GM23338 (cell line): ENCODE measurements around the gene RAC2. TPM values are rescaled to one million over a fixed set of nuclear protein-coding genes. Genes with fewer than 3 reads are reported as not detected.

Experiments
- ATAC-seq: fragments of 200-7000 bp; cut with Tn5 transposase; 3 replicates; pipeline ENCODE4 v1.9.1; 2020
- DNase-seq: peaks from one replicate; pipeline ENCODE4 v3.0.0-alpha.2; 2015; ENCODE audit warnings: low spot score
- H2AFZ ChIP-seq: fragments of 200-600 bp; sonication (generic); 2 replicates; pipeline ENCODE4 v1.8.0; 2016; ENCODE audit warnings: antibody characterized with exemption, mild to moderate bottlenecking, moderate library complexity
- H3F3A ChIP-seq: fragments of 200-600 bp; sonication (generic); replicated peaks from 2 replicates; pipeline ENCODE4 v1.8.0; 2017; ENCODE audit warnings: antibody characterized with exemption, mixed run types, low read depth
- H3K27ac ChIP-seq: fragments of 200-600 bp; sonication (generic); 2 replicates; pipeline ENCODE4 v1.6.1; 2016; ENCODE audit warnings: low read depth
- H3K27me3 ChIP-seq: fragments of 200-600 bp; sonication (generic); 2 replicates; pipeline ENCODE4 v1.8.0; 2016; ENCODE audit warnings: mild to moderate bottlenecking, mixed run types, moderate library complexity; ENCODE audit not compliant: insufficient read depth
- H3K36me3 ChIP-seq: fragments of 200-600 bp; sonication (generic); 2 replicates; pipeline ENCODE4 v1.8.0; 2016; ENCODE audit warnings: mild to moderate bottlenecking; ENCODE audit not compliant: insufficient read depth
- H3K4me1 ChIP-seq: fragments of 200-600 bp; sonication (generic); 2 replicates; pipeline ENCODE4 v1.8.0; 2016; ENCODE audit warnings: mild to moderate bottlenecking, moderate library complexity; ENCODE audit not compliant: insufficient read depth
- H3K4me2 ChIP-seq: fragments of 200-600 bp; sonication (generic); 2 replicates; pipeline ENCODE4 v1.7.1; 2017; ENCODE audit warnings: mixed run types
- H3K4me3 ChIP-seq: fragments of 200-600 bp; sonication (generic); 2 replicates; pipeline ENCODE4 v1.6.1; 2016; ENCODE audit warnings: mixed run types
- H3K79me2 ChIP-seq: fragments of 200-600 bp; sonication (generic); replicated peaks from 2 replicates; pipeline ENCODE4 v1.8.0; 2017; ENCODE audit warnings: mild to moderate bottlenecking; ENCODE audit not compliant: insufficient read depth
- H3K9me2 ChIP-seq: fragments of 200-600 bp; sonication (generic); 2 replicates; pipeline ENCODE4 v1.8.0; 2017; ENCODE audit not compliant: insufficient read depth
- H4K20me1 ChIP-seq: fragments of 200-600 bp; sonication (generic); replicated peaks from 2 replicates; pipeline ENCODE4 v1.8.0; 2017; ENCODE audit warnings: mild to moderate bottlenecking; ENCODE audit not compliant: insufficient read depth
- H3K27ac Mint-ChIP-seq: 2 replicates; pipeline ENCODE4 v1.8.0; 2020; ENCODE audit warnings: inconsistent platforms, mild to moderate bottlenecking, moderate library complexity, mixed read lengths
- H3K27me3 Mint-ChIP-seq: 3 replicates; pipeline ENCODE4 v1.8.0; 2022; ENCODE audit warnings: low read depth, mild to moderate bottlenecking, moderate library complexity, mixed read lengths, inconsistent platforms; ENCODE audit not compliant: insufficient read depth, poor library complexity
- H3K36me3 Mint-ChIP-seq: 3 replicates; pipeline ENCODE4 v1.8.0; 2021; ENCODE audit warnings: low read depth, mild to moderate bottlenecking, inconsistent platforms, moderate library complexity, mixed read lengths
- H3K4me1 Mint-ChIP-seq: 3 replicates; pipeline ENCODE4 v1.8.0; 2020; ENCODE audit warnings: mild to moderate bottlenecking, inconsistent platforms, mixed read lengths
- H3K4me3 Mint-ChIP-seq: 3 replicates; pipeline ENCODE4 v1.8.0; 2021; ENCODE audit warnings: moderate library complexity, mild to moderate bottlenecking, inconsistent platforms, mixed read lengths
- H3K9me3 Mint-ChIP-seq: 3 replicates; pipeline ENCODE4 v1.8.0; 2020; ENCODE audit warnings: moderate library complexity, mild to moderate bottlenecking, inconsistent platforms, mixed read lengths
- ETS1 ChIP-seq: IDR thresholded peaks from 2 replicates; pipeline ENCODE4 v1.6.1; 2016; ENCODE audit warnings: antibody characterized with exemption
- EZH2 ChIP-seq: fragments of 200-600 bp; sonication (generic); IDR thresholded peaks from one replicate; pipeline ENCODE4 v1.8.0; 2017; ENCODE audit warnings: antibody characterized with exemption, mild to moderate bottlenecking, low read depth; ENCODE audit not compliant: unreplicated experiment
- EZH2phosphoT487 ChIP-seq: fragments of 200-600 bp; sonication (generic); IDR thresholded peaks from one replicate; pipeline ENCODE4 v1.8.1; 2018; ENCODE audit warnings: antibody characterized with exemption; ENCODE audit not compliant: unreplicated experiment
- JUNB ChIP-seq: IDR thresholded peaks from one replicate; pipeline ENCODE4 v1.6.1; 2016; ENCODE audit warnings: antibody characterized with exemption; ENCODE audit not compliant: unreplicated experiment
- NANOG ChIP-seq: IDR thresholded peaks from 2 replicates; pipeline ENCODE4 v1.6.1; 2016; ENCODE audit warnings: antibody characterized with exemption, borderline replicate concordance
- POLR2AphosphoS5 ChIP-seq: IDR thresholded peaks from 2 replicates; pipeline ENCODE4 v1.6.1; 2016; ENCODE audit warnings: antibody characterized with exemption, low read depth
- STAT1 ChIP-seq: IDR thresholded peaks from one replicate; pipeline ENCODE4 v1.6.1; 2016; ENCODE audit warnings: antibody characterized with exemption; ENCODE audit not compliant: unreplicated experiment
- ZNF114 ChIP-seq: fragments of 250-450 bp; sonication (Bioruptor Pico); IDR thresholded peaks from 2 replicates; pipeline ENCODE4 v1.5.0; 2020; ENCODE audit warnings: mild to moderate bottlenecking, moderate library complexity
- ZNF331 ChIP-seq: fragments of 250-450 bp; sonication (Bioruptor Pico); IDR thresholded peaks from 2 replicates; pipeline ENCODE4 v1.5.0; 2020; ENCODE audit warnings: low read depth, mild to moderate bottlenecking, moderate library complexity
- polyA plus RNA-seq: library from polyadenylated mRNA; unstranded; fragments of >200 nt; fragmentation: Nextera tagmentation; extraction: Ambion mirVana; gene quantifications from 2 replicates; pipeline ENCODE4 v1.2.1, GENCODE V29; 2016
- total RNA-seq: library from RNA; depleted of rRNA; stranded (reverse); fragments of >200 nt; shearing (Covaris generic); gene quantifications from 2 replicates; pipeline ENCODE4 v1.2.3, GENCODE V29; 2014
- TF ChIP-seq, protein P1 (sequence below): fragments of 250-450 bp; sonication (Bioruptor Pico); IDR thresholded peaks from 2 replicates; pipeline ENCODE4 v1.5.0; 2020; ENCODE audit warnings: mild to moderate bottlenecking, moderate library complexity
- TF ChIP-seq, protein P2 (sequence below): IDR thresholded peaks from one replicate; pipeline ENCODE4 v1.6.1; 2018; ENCODE audit warnings: antibody characterized with exemption; ENCODE audit not compliant: unreplicated experiment

Gene RAC2
- total and polyA plus RNA-seq, 2 experiments from 2014 or later = 2.4 to 2.7 TPM

- TF ChIP-seq, protein P1, sequence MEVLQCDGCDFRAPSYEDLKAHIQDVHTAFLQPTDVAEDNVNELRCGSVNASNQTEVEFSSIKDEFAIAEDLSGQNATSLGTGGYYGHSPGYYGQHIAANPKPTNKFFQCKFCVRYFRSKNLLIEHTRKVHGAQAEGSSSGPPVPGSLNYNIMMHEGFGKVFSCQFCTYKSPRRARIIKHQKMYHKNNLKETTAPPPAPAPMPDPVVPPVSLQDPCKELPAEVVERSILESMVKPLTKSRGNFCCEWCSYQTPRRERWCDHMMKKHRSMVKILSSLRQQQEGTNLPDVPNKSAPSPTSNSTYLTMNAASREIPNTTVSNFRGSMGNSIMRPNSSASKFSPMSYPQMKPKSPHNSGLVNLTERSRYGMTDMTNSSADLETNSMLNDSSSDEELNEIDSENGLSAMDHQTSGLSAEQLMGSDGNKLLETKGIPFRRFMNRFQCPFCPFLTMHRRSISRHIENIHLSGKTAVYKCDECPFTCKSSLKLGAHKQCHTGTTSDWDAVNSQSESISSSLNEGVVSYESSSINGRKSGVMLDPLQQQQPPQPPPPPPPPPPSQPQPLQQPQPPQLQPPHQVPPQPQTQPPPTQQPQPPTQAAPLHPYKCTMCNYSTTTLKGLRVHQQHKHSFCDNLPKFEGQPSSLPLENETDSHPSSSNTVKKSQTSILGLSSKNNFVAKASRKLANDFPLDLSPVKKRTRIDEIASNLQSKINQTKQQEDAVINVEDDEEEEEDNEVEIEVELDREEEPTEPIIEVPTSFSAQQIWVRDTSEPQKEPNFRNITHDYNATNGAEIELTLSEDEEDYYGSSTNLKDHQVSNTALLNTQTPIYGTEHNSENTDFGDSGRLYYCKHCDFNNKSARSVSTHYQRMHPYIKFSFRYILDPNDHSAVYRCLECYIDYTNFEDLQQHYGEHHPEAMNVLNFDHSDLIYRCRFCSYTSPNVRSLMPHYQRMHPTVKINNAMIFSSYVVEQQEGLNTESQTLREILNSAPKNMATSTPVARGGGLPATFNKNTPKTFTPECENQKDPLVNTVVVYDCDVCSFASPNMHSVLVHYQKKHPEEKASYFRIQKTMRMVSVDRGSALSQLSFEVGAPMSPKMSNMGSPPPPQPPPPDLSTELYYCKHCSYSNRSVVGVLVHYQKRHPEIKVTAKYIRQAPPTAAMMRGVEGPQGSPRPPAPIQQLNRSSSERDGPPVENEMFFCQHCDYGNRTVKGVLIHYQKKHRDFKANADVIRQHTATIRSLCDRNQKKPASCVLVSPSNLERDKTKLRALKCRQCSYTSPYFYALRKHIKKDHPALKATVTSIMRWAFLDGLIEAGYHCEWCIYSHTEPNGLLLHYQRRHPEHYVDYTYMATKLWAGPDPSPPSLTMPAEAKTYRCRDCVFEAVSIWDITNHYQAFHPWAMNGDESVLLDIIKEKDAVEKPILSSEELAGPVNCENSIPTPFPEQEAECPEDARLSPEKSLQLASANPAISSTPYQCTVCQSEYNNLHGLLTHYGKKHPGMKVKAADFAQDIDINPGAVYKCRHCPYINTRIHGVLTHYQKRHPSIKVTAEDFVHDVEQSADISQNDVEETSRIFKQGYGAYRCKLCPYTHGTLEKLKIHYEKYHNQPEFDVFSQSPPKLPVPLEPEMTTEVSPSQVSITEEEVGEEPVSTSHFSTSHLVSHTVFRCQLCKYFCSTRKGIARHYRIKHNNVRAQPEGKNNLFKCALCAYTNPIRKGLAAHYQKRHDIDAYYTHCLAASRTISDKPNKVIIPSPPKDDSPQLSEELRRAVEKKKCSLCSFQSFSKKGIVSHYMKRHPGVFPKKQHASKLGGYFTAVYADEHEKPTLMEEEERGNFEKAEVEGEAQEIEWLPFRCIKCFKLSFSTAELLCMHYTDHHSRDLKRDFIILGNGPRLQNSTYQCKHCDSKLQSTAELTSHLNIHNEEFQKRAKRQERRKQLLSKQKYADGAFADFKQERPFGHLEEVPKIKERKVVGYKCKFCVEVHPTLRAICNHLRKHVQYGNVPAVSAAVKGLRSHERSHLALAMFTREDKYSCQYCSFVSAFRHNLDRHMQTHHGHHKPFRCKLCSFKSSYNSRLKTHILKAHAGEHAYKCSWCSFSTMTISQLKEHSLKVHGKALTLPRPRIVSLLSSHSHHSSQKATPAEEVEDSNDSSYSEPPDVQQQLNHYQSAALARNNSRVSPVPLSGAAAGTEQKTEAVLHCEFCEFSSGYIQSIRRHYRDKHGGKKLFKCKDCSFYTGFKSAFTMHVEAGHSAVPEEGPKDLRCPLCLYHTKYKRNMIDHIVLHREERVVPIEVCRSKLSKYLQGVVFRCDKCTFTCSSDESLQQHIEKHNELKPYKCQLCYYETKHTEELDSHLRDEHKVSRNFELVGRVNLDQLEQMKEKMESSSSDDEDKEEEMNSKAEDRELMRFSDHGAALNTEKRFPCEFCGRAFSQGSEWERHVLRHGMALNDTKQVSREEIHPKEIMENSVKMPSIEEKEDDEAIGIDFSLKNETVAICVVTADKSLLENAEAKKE (CRISPR knock-in tag) = no peak
- TF ChIP-seq ZNF331 (CRISPR knock-in tag) (no peak), ZNF114 (CRISPR knock-in tag) (no peak), EZH2 (no peak)
These were observed 30.7 kb downstream of the RAC2 start (continued) for GRCh38 chr22:37213218-37213855.

DNA sequence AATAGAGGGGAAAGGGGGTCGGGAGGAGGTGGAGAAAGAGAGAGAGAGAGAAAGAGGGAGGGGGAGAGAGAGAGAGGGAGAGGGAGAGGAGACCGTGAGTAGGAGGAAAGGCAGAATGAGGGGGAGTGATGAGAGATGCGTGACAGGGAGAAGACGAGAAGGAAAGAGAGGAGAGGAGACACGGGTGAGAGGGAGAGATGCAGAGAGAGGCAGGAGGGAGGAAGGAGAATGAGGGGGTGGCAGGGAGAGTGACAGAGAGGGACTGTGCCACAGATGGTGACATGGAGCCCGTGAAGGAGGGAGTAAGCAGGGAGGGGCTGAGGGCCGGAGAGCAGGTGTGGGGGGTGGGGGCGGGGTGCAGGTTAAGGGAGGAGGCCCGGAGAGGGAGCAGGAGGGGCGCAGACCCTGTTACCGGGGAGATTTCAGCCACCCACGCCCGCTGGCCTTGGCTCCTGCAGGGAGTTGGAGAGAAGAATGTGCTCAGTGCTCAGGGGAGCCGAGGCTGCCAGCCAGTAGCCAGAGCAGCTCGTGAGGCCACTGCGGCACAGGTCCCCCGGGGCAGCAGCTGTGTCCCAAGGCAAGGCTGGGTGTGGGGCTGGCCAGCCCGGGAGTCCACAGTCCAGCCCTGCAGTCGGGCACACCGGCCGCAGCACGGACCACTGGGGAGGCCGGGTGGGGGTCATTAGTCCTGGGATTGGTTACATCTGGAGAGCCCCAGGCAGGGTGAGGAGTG, 31.7 kb downstream of the RAC2 start, which contains the start of gene SSTR3:
Gene SSTR3, minus strand, starts transcription at position 304 of the 733 bp plus-strand sequence. CDS start 4,674 bp downstream, outside the sequence.
- ATAC-seq = peak; percentile 88
- Histone ChIP-seq H3K4me3 (peak within 1 kb of the TSS; percentile 41), H2AFZ (peak within 1 kb of the TSS; percentile 94), H3K79me2 (no peaks in the 10 kb centered on the region), H3K4me1 (peaks cover 11% of the 10 kb centered on the region; the same call in 1 of the 2 replicates), H3F3A (no peaks in the 10 kb centered on the region), H3K27me3 (no peaks in the 10 kb centered on the region), H3K27ac (no peak within 1 kb of the TSS), H3K4me2 (peak within 1 kb of the TSS; percentile 67), H4K20me1 (no peaks in the 10 kb centered on the region), H3K9me2 (no peaks in the 10 kb centered on the region), H3K36me3 (no peaks in the 10 kb centered on the region)
- DNase-seq = peak; percentile 59
- no peak within 1 kb of the TSS for H3K27ac Mint-ChIP-seq
- no peaks in the 10 kb centered on the region for H3K9me3 Mint-ChIP-seq
- H3K27me3 Mint-ChIP-seq = peaks cover 16% of the 10 kb centered on the region
- H3K4me1 Mint-ChIP-seq = peaks cover 15% of the 10 kb centered on the region
- peak within 1 kb of the TSS; percentile 60 for H3K4me3 Mint-ChIP-seq
- H3K36me3 Mint-ChIP-seq = no peaks in the 10 kb centered on the region
- TF ChIP-seq STAT1 = no peak
- no peak for TF ChIP-seq NANOG
- TF ChIP-seq ZNF331 (CRISPR knock-in tag) = no peak
- no peak for TF ChIP-seq JUNB
- TF ChIP-seq ETS1 = no peak
- TF ChIP-seq ZNF114 (CRISPR knock-in tag) = no peak
- TF ChIP-seq, protein P2, sequence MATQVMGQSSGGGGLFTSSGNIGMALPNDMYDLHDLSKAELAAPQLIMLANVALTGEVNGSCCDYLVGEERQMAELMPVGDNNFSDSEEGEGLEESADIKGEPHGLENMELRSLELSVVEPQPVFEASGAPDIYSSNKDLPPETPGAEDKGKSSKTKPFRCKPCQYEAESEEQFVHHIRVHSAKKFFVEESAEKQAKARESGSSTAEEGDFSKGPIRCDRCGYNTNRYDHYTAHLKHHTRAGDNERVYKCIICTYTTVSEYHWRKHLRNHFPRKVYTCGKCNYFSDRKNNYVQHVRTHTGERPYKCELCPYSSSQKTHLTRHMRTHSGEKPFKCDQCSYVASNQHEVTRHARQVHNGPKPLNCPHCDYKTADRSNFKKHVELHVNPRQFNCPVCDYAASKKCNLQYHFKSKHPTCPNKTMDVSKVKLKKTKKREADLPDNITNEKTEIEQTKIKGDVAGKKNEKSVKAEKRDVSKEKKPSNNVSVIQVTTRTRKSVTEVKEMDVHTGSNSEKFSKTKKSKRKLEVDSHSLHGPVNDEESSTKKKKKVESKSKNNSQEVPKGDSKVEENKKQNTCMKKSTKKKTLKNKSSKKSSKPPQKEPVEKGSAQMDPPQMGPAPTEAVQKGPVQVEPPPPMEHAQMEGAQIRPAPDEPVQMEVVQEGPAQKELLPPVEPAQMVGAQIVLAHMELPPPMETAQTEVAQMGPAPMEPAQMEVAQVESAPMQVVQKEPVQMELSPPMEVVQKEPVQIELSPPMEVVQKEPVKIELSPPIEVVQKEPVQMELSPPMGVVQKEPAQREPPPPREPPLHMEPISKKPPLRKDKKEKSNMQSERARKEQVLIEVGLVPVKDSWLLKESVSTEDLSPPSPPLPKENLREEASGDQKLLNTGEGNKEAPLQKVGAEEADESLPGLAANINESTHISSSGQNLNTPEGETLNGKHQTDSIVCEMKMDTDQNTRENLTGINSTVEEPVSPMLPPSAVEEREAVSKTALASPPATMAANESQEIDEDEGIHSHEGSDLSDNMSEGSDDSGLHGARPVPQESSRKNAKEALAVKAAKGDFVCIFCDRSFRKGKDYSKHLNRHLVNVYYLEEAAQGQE = no peak
- TF ChIP-seq EZH2phosphoT487 = no peak
- TF ChIP-seq POLR2AphosphoS5 = no peak
